ENCODE results near the gene DLG5.

The DLG5 gene

GRCh38 chr10:77943121-77943901, 16.8 kb upstream of the DLG5 start:
- Histone ChIP-seq H2AFZ (ENCODE audit: low read depth, low read length, severe bottlenecking) (no peak overlapping the region), H3K9ac (ENCODE audit: low read length) (no peak overlapping the region), H3K36me3 (ENCODE audit: low read length) (no peaks in the 10 kb centered on the region), H3F3A (ENCODE audit: insufficient read depth) (no peaks in the 10 kb centered on the region), H3K9me2 (replicated peaks; ENCODE audit: insufficient read depth, low read length) (no peaks in the 10 kb centered on the region), H3K4me2 (ENCODE audit: low read depth, low read length, poor library complexity, severe bottlenecking) (no peak overlapping the region), H4K20me1 (ENCODE audit: low read depth, low read length) (no peaks in the 10 kb centered on the region), H3K9me3 (ENCODE audit: insufficient read depth, low read length) (no peaks in the 10 kb centered on the region), H3K27me3 (ENCODE audit: low read length) (no peaks in the 10 kb centered on the region), H3K4me3 (ENCODE audit: insufficient read depth, low read length, poor library complexity, severe bottlenecking) (no peak overlapping the region), H3K79me2 (ENCODE audit: insufficient read depth, low read length) (no peaks in the 10 kb centered on the region), H3K27ac (ENCODE audit: low read depth, low read length) (no peak overlapping the region)
- TF ChIP-seq CTCF (IDR thresholded peaks at IDR 0.05; ENCODE audit: insufficient read depth, low read length, poor library complexity, severe bottlenecking): no peak
- no peak for TF ChIP-seq EZH2phosphoT487 (conservative IDR thresholded peaks at IDR 0.05; ENCODE audit: low read length)

GRCh38 chr10:77941790-77942189, 15.2 kb upstream of the DLG5 start:
- H4K20me1 ChIP-seq (ENCODE audit: low read depth, low read length): no peaks in the 10 kb centered on the region
- H3K36me3 ChIP-seq (ENCODE audit: low read length): no peaks in the 10 kb centered on the region
- H3K9me3 ChIP-seq (ENCODE audit: insufficient read depth, low read length): no peaks in the 10 kb centered on the region
- H3K27ac ChIP-seq (ENCODE audit: low read depth, low read length): no peak overlapping the region
- H2AFZ ChIP-seq (ENCODE audit: low read depth, low read length, severe bottlenecking): no peak overlapping the region
- TF ChIP-seq EZH2phosphoT487 (conservative IDR thresholded peaks at IDR 0.05; ENCODE audit: low read length) (no peak), CTCF (IDR thresholded peaks at IDR 0.05; ENCODE audit: insufficient read depth, low read length, poor library complexity, severe bottlenecking) (no peak)
- no peaks in the 10 kb centered on the region for H3K79me2 ChIP-seq (ENCODE audit: insufficient read depth, low read length)
- no peaks in the 10 kb centered on the region for H3F3A ChIP-seq (ENCODE audit: insufficient read depth)
- no peaks in the 10 kb centered on the region for H3K27me3 ChIP-seq (ENCODE audit: low read length)
- no peak overlapping the region for H3K4me2 ChIP-seq (ENCODE audit: low read depth, low read length, poor library complexity, severe bottlenecking)
- no peak overlapping the region for H3K4me3 ChIP-seq (ENCODE audit: insufficient read depth, low read length, poor library complexity, severe bottlenecking)
- H3K9ac ChIP-seq (ENCODE audit: low read length): no peak overlapping the region
- H3K9me2 ChIP-seq (replicated peaks; ENCODE audit: insufficient read depth, low read length): no peaks in the 10 kb centered on the region

- H3K27ac ChIP-seq (ENCODE audit: low read depth, low read length): no peak overlapping the region
- H3K9me2 ChIP-seq (replicated peaks; ENCODE audit: insufficient read depth, low read length): no peaks in the 10 kb centered on the region
- H3K4me3 ChIP-seq (ENCODE audit: insufficient read depth, low read length, poor library complexity, severe bottlenecking): no peak overlapping the region
- no peaks in the 10 kb centered on the region for H3K9me3 ChIP-seq (ENCODE audit: insufficient read depth, low read length)
- no peaks in the 10 kb centered on the region for H3K27me3 ChIP-seq (ENCODE audit: low read length)
- no peaks in the 10 kb centered on the region for H3K36me3 ChIP-seq (ENCODE audit: low read length)
- no peak overlapping the region for H3K4me2 ChIP-seq (ENCODE audit: low read depth, low read length, poor library complexity, severe bottlenecking)
- H3F3A ChIP-seq (ENCODE audit: insufficient read depth): no peaks in the 10 kb centered on the region
- H4K20me1 ChIP-seq (ENCODE audit: low read depth, low read length): no peaks in the 10 kb centered on the region
- TF ChIP-seq CTCF (IDR thresholded peaks at IDR 0.05; ENCODE audit: insufficient read depth, low read length, poor library complexity, severe bottlenecking) (no peak), EZH2phosphoT487 (conservative IDR thresholded peaks at IDR 0.05; ENCODE audit: low read length) (no peak)
- H3K9ac ChIP-seq (ENCODE audit: low read length): no peak overlapping the region
- H2AFZ ChIP-seq (ENCODE audit: low read depth, low read length, severe bottlenecking): no peak overlapping the region
- no peaks in the 10 kb centered on the region for H3K79me2 ChIP-seq (ENCODE audit: insufficient read depth, low read length)
Observed at GRCh38 chr10:77940627-77941026, 14.1 kb upstream of the DLG5 start.

Data from SU-DHL-6 (cell line).